Superior temporal gyrus (tissue), 1 donor: ENCODE results near the gene HAO2.

Source experiments
- DNase-seq: peaks from one replicate; pipeline ENCODE4 v3.0.0-alpha.2; 2016; ENCODE audit errors: extremely low spot score

The HAO2 gene

GRCh38 chr1:119438761-119439160 is 70.2 kb downstream of the HAO2 start:
- no peak for DNase-seq

- no peak for DNase-seq
Observed at GRCh38 chr1:119440721-119441307, 72.2 kb downstream of the HAO2 start.

GRCh38 chr1:119442756-119443155 is 74.2 kb downstream of the HAO2 start:
- DNase-seq, result no peak
